Muscle of leg (tissue), 11 donors: Measurements from ENCODE around the gene RLN3. TPM values are rescaled to one million over a fixed set of nuclear protein-coding genes. Genes with fewer than 3 reads are reported as not detected.
"Not testable (repeated sequence)": the region's sequence is repeated elsewhere in the genome, so short reads cannot be mapped to it uniquely, and the experiment has no call there.

Source experiments
- DNase-seq: peaks from one replicate; pipeline ENCODE4 v3.0.0; 2013
- H3K27ac ChIP-seq: one replicate; pipeline ENCODE4 v1.5.1; 2013; ENCODE audit warnings: mild to moderate bottlenecking, low read length, control low read depth
- H3K27me3 ChIP-seq: one replicate; pipeline ENCODE4 v1.6.1; 2013; ENCODE audit warnings: low read length; ENCODE audit not compliant: control insufficient read depth, insufficient read depth
- H3K36me3 ChIP-seq: one replicate; pipeline ENCODE4 v1.6.1; 2013; ENCODE audit warnings: low read length; ENCODE audit not compliant: control insufficient read depth, insufficient read depth
- H3K4me1 ChIP-seq: one replicate; pipeline ENCODE4 v1.6.1; 2013; ENCODE audit warnings: low read length; ENCODE audit not compliant: control insufficient read depth, insufficient read depth
- H3K4me3 ChIP-seq: one replicate; pipeline ENCODE4 v1.5.1; 2013; ENCODE audit warnings: low read length, control low read depth
- H3K9me3 ChIP-seq: replicated peaks from 2 replicates; pipeline ENCODE4 v1.6.1; 2013; ENCODE audit warnings: low read depth, low read length; ENCODE audit not compliant: control insufficient read depth
- WGBS: methylation state at CpG from one replicate; pipeline ENCODE4 v1.1.5; 2013; ENCODE audit warnings: missing lambda C conversion rate; ENCODE audit not compliant: insufficient coverage; 5-methylcytosine and 5-hydroxymethylcytosine counted together
- polyA plus RNA-seq, 8 donors: library from polyadenylated mRNA; unstranded; fragments of 120-200 nt; gene quantifications; one replicate each; pipeline versions ENCODE4 v1.2.1 to v1.2.3, GENCODE V29; 2013; ENCODE audit warnings: inconsistent platforms in 1 of 8, low replicate concordance in 1 of 8; ENCODE audit not compliant: insufficient read length in 8 of 8, insufficient read depth in 1 of 8
- total RNA-seq: library from RNA; stranded (reverse); fragments of 120-200 nt; gene quantifications from one replicate; pipeline ENCODE4 v1.2.4, GENCODE V29; 2013

The RLN3 gene
- total and polyA plus RNA-seq, 9 donors = not detected

DNA sequence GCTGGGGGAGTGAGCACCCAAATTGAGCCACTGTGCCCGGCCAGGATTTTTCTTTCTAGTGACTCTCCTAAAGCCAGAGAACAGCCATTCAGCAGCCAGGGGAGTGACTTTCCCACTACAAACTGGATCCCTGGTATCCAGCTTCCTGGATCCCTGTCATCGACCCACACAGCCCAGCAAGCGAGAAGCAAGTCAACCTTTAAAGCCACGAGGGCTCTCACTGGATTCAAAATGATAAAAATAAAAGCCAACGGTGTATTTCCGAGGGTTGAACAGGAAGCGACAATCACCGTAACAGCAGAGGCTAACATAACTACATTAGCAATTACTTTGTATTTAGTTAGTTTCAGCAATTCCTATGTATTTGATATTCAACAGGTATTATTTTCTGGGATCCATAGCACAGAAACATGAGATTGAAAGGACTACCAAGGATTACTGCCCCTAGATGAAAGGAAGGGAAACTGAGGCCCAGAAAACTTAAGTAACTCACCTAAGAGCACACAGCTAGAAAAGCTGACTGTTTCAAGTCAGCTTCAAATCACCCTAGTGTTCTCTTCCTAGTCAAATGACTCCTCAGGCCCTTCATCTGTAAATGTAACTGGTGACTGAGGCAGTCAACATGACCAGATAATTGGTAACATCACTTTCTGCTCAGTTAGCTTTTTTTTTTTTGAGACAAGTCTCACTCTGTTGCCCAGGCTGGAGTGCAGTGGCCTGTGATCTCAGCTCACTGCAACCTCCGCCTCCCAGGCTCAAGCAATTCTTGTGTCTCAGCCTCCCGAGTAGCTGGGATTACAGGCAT is 24.5 kb upstream of the RLN3 start:
- H3K9me3 ChIP-seq = peaks cover 9% of the 10 kb centered on the region
- peaks cover 8% of the 10 kb centered on the region for H3K36me3 ChIP-seq
- peak overlapping the region; percentile 83 for H3K27ac ChIP-seq
- no peak for DNase-seq
- H3K4me1 ChIP-seq = peaks cover 23% of the 10 kb centered on the region
- 67% methylated on average over 2 of the region's 10 CpGs for WGBS
- H3K27me3 ChIP-seq = no peaks in the 10 kb centered on the region
- no peak overlapping the region for H3K4me3 ChIP-seq

- Histone ChIP-seq H3K4me3 (no peak overlapping the region), H3K27ac (peak overlapping the region; percentile 99), H3K27me3 (no peaks in the 10 kb centered on the region), H3K36me3 (peaks cover 2% of the 10 kb centered on the region), H3K4me1 (peaks cover 23% of the 10 kb centered on the region), H3K9me3 (no peaks in the 10 kb centered on the region)
- WGBS = 23% methylated on average over 9 of the region's 14 CpGs
- DNase-seq = peak; percentile 73
These were observed 23.2 kb upstream of the RLN3 start for GRCh38 chr19:14004619-14005348.

DNA sequence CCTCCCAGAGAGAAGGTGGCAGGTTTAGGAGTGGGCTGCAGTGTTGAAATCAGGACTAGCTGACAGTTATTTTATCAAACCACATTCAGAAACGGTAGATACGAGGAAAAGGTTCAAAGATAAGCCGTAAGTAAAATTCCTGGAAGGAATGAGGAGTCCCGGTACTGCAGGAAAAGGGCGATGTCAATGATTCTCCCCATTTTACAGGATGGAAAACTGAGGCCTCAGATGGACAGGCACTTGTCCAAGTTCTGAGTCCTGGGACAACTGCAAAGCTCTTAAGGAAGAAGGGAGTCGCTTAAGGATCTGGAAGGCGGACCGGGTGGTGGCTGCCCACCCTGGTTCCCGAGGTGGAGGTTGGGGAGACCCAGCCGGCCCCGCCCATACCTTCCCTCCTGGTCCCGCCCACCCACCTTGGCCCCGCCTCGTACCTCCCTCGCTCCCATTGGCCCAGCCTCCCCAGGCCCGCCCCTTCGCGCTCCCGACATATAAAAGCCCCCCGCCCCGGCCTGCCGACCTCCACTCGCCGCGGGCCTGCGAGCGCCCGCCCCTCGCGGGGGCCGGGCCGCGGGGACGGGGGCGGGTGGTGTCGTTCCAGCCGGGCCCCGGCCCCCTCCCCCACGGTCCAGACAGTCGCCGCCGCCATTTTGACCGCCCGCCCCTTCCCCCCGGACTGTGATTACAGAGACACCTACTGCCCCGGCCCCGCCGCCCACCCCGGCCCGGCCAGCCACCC is 22.4 kb upstream of the RLN3 start:
- Histone ChIP-seq H3K4me1 (peaks cover 23% of the 10 kb centered on the region), H3K9me3 (no peaks in the 10 kb centered on the region), H3K4me3 (peak overlapping the region; percentile 73), H3K27me3 (no peaks in the 10 kb centered on the region), H3K36me3 (peaks cover 2% of the 10 kb centered on the region), H3K27ac (peak overlapping the region; percentile 99)
- peak; percentile 94 for DNase-seq
- WGBS = 9% methylated on average over 38 of the region's 50 CpGs

GRCh38 chr19:14006085-14006765 is 21.7 kb upstream of the RLN3 start, which contains the start of gene RFX1:
Gene RFX1, minus strand, starts transcription at chr19:14006320. Its CDS starts 12,477 bp downstream, at chr19:13993843.
- H3K9me3 ChIP-seq = no peaks in the 10 kb centered on the region
- peak within 1 kb of the TSS; percentile 80 for H3K4me3 ChIP-seq
- H3K36me3 ChIP-seq = no peaks in the 10 kb centered on the region
- H3K27ac ChIP-seq = peak within 1 kb of the TSS; percentile 99
- no peaks in the 10 kb centered on the region for H3K27me3 ChIP-seq
- WGBS = 0% methylated on average over 35 of the region's 58 CpGs
- DNase-seq = peak; percentile 100
- H3K4me1 ChIP-seq = peaks cover 23% of the 10 kb centered on the region

GRCh38 chr19:14006766-14007562 is 21.0 kb upstream of the RLN3 start:
- under 1% methylated on average over 43 of the region's 56 CpGs for WGBS
- H3K9me3 ChIP-seq = no peaks in the 10 kb centered on the region
- no peak for DNase-seq
- H3K27me3 ChIP-seq = no peaks in the 10 kb centered on the region
- peaks cover 23% of the 10 kb centered on the region for H3K4me1 ChIP-seq
- peak overlapping the region; percentile 99 for H3K27ac ChIP-seq
- H3K36me3 ChIP-seq = no peaks in the 10 kb centered on the region
- H3K4me3 ChIP-seq = peak overlapping the region; percentile 80

- H3K9me3 ChIP-seq = no peaks in the 10 kb centered on the region
- no peaks in the 10 kb centered on the region for H3K36me3 ChIP-seq
- H3K4me3 ChIP-seq = no peak overlapping the region
- H3K27ac ChIP-seq = no peak overlapping the region
- H3K4me1 ChIP-seq = no peaks in the 10 kb centered on the region
- no peak for DNase-seq
- no CpG with 5 or more reads among the region's 2 CpGs for WGBS
- H3K27me3 ChIP-seq = no peaks in the 10 kb centered on the region
These were observed 15.5 kb upstream of the RLN3 start for GRCh38 chr19:14012378-14012915.

DNA sequence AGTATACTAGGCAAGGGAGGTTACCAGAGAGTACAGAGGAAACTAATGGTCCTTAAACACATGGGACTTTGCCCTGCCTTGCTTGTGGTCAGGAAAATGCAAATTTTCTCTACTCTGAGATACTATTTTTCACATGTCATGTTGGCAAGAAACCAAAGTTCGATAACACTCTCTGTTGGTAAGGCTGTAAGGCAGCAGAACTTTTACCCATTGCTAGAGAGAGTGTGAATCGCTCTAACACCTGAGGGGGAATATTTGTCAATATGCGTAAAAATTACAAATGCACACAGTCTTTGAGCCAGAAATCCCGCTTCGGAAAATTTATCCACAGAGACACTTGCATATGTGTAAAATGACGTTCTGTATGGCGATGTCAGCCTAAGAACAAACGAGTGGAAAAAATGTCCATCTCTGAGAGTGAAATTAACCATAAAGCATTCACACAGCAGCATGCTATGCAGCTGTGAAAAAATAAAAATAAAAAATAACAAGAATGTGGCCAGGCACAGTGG is 12.4 kb upstream of the RLN3 start:
- H3K4me3 ChIP-seq = no peak overlapping the region
- H3K27ac ChIP-seq = no peak overlapping the region
- H3K36me3 ChIP-seq = no peaks in the 10 kb centered on the region
- H3K27me3 ChIP-seq = no peaks in the 10 kb centered on the region
- no peaks in the 10 kb centered on the region for H3K4me1 ChIP-seq
- no peaks in the 10 kb centered on the region for H3K9me3 ChIP-seq
- 100% methylated on average over 1 of the region's 8 CpGs for WGBS
- no peak for DNase-seq

DNA sequence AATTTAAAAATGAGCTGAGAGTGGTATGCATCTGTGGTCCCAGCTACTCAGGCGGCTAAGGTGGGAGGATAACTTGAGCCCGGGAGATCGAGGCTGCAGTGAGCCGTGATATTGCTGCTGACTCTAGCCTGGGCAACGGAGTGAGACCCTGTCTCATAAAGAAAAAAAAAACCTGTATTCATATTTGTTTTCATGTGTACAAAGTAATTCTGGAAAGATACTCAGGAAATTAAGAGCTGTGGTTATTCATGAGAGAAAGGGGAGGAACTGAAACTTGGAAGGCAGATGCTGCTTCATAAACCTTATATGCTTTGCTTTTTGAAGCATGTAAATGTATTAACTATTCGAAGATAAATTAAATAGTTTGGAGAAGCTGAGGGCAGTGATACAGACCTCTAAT is 8.8 kb upstream of the RLN3 start:
- Histone ChIP-seq H3K27me3 (no peaks in the 10 kb centered on the region), H3K27ac (no peak overlapping the region), H3K4me1 (no peaks in the 10 kb centered on the region), H3K36me3 (no peaks in the 10 kb centered on the region), H3K4me3 (no peak overlapping the region), H3K9me3 (no peaks in the 10 kb centered on the region)
- WGBS = no CpG with 5 or more reads among the region's 6 CpGs
- no peak for DNase-seq

DNA sequence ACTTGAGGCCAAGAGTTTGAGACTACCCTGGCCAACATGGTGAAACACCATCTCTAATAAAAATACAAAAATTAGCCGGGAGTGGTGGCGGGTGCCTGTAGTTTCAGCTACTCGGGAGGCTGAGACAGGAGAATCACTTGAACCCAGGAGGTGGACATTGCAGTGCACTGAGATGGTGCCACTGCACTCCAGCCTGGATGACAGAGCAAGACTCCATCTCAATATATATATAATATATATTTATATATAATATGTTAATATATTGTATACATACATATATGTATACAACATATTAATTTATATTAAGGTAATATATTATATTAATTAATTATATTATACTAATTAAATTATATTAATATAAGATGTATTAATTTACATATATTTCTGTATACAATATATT is 8.2 kb upstream of the RLN3 start:
- not testable (repeated sequence) for H3K27ac ChIP-seq, H3K9me3 ChIP-seq, H3K4me1 ChIP-seq, H3K4me3 ChIP-seq, H3K27me3 ChIP-seq, DNase-seq, H3K36me3 ChIP-seq
- WGBS = no CpG with 5 or more reads among the region's 3 CpGs
